CD14-positive monocyte (primary cell): ENCODE results near the gene RRP12. TPM values are rescaled to one million over a fixed set of nuclear protein-coding genes. Genes with fewer than 3 reads are reported as not detected.
A peak's percentile ranks its signal among the peaks of the same experiment; 100 is the strongest.
"Not testable (repeated sequence)": the region's sequence is repeated elsewhere in the genome, so short reads cannot be mapped to it uniquely, and the experiment has no call there.

Experiments
- DNase-seq, 3 donors: peaks; one replicate each; pipeline ENCODE4 v3.0.0-alpha.2; 2011 to 2022
- H2AFZ ChIP-seq: 2 replicates; pipeline ENCODE4 v1.6.0; 2012; ENCODE audit warnings: mild to moderate bottlenecking, low read depth, low read length, inconsistent platforms; ENCODE audit not compliant: insufficient read depth, poor library complexity, severe bottlenecking
- H3K27ac ChIP-seq, 2 donors: 1 replicate in 1 of 2; 2 replicates in 1 of 2; pipeline ENCODE4 v1.5.1; 2012 to 2013; ENCODE audit warnings: low read length in 2 of 2, control low read depth in 1 of 2, inconsistent platforms in 1 of 2, low read depth in 1 of 2, mild to moderate bottlenecking in 1 of 2
- H3K27me3 ChIP-seq, 2 donors: one replicate each; pipeline versions ENCODE4 v1.6.0 to v1.6.1; 2011 to 2013; ENCODE audit warnings: low read length in 2 of 2; ENCODE audit not compliant: control insufficient read depth in 2 of 2, insufficient read depth in 2 of 2
- H3K36me3 ChIP-seq, 2 donors: replicated peaks in 1 of 2; 1 replicate in 1 of 2; 2 replicates in 1 of 2; pipeline versions ENCODE4 v1.5.1 to v1.6.1; 2012 to 2013; ENCODE audit warnings: low read length in 2 of 2, control low read depth in 1 of 2, inconsistent platforms in 1 of 2, mild to moderate bottlenecking in 1 of 2; ENCODE audit not compliant: insufficient read depth in 2 of 2, control insufficient read depth in 1 of 2
- H3K4me1 ChIP-seq, 2 donors: 1 replicate in 1 of 2; 2 replicates in 1 of 2; pipeline versions ENCODE4 v1.5.1 to v1.6.1; 2012 to 2013; ENCODE audit warnings: low read length in 2 of 2, control low read depth in 1 of 2, inconsistent platforms in 1 of 2, mild to moderate bottlenecking in 1 of 2, moderate library complexity in 1 of 2; ENCODE audit not compliant: insufficient read depth in 2 of 2, control insufficient read depth in 1 of 2
- H3K4me2 ChIP-seq: replicated peaks from 2 replicates; pipeline ENCODE3; 2012; ENCODE audit warnings: low read length, moderate library complexity, mild to moderate bottlenecking; ENCODE audit not compliant: poor library complexity, severe bottlenecking; ENCODE audit errors: extremely low read depth
- H3K4me3 ChIP-seq, 3 experiments: fragments of 200-600 bp in 1 of 3; sonication (generic) in 1 of 3; replicated peaks in 1 of 3; 1 replicate in 2 of 3; 2 replicates in 1 of 3; pipeline ENCODE4 v1.5.1; 2011 to 2013; ENCODE audit warnings: low read length in 3 of 3, mild to moderate bottlenecking in 3 of 3, control low read depth in 2 of 3, low read depth in 2 of 3, inconsistent platforms in 1 of 3, moderate library complexity in 1 of 3
- H3K79me2 ChIP-seq: 2 replicates; pipeline ENCODE4 v1.6.0; 2012; ENCODE audit warnings: mild to moderate bottlenecking, control low read depth, inconsistent platforms, low read length, moderate library complexity; ENCODE audit not compliant: insufficient read depth
- H3K9ac ChIP-seq: 2 replicates; pipeline ENCODE4 v1.6.0; 2017; ENCODE audit warnings: low read length, mild to moderate bottlenecking; ENCODE audit not compliant: insufficient read depth, poor library complexity, severe bottlenecking
- H3K9me3 ChIP-seq, 2 donors: replicated peaks in 1 of 2; 1 replicate in 1 of 2; 2 replicates in 1 of 2; pipeline versions ENCODE4 v1.5.1 to v1.6.1; 2012 to 2013; ENCODE audit warnings: low read length in 2 of 2, control low read depth in 1 of 2; ENCODE audit not compliant: control insufficient read depth in 1 of 2, insufficient read depth in 1 of 2
- H4K20me1 ChIP-seq: 2 replicates; pipeline ENCODE4 v1.6.0; 2012; ENCODE audit warnings: mild to moderate bottlenecking, low read length, control low read depth, moderate library complexity; ENCODE audit not compliant: insufficient read depth
- H3K27ac Mint-ChIP-seq, 7 donors: one replicate each; pipeline ENCODE4 v1.8.0; 2020; ENCODE audit warnings: mild to moderate bottlenecking in 7 of 7, mixed read lengths in 7 of 7, moderate library complexity in 6 of 7, inconsistent platforms in 2 of 7
- H3K27me3 Mint-ChIP-seq, 3 donors: one replicate each; pipeline ENCODE4 v1.8.0; 2021 to 2022; ENCODE audit warnings: low read depth in 3 of 3, mild to moderate bottlenecking in 3 of 3, mixed read lengths in 3 of 3, moderate library complexity in 3 of 3, inconsistent platforms in 1 of 3
- H3K36me3 Mint-ChIP-seq, 2 donors: one replicate each; pipeline ENCODE4 v1.8.0; 2020; ENCODE audit warnings: mixed read lengths in 2 of 2, inconsistent platforms in 1 of 2, mild to moderate bottlenecking in 1 of 2
- H3K4me1 Mint-ChIP-seq: one replicate; pipeline ENCODE4 v1.8.0; 2020; ENCODE audit warnings: mild to moderate bottlenecking, mixed read lengths
- H3K4me3 Mint-ChIP-seq, 2 donors: one replicate each; pipeline ENCODE4 v1.8.0; 2020; ENCODE audit warnings: mild to moderate bottlenecking in 2 of 2, mixed read lengths in 2 of 2, moderate library complexity in 1 of 2
- H3K9me3 Mint-ChIP-seq, 7 donors: one replicate each; pipeline ENCODE4 v1.8.0; 2020 to 2022; ENCODE audit warnings: mixed read lengths in 7 of 7, mild to moderate bottlenecking in 6 of 7, moderate library complexity in 6 of 7, inconsistent platforms in 2 of 7
- WGBS: methylation state at CpG from one replicate; pipeline ENCODE4 v1.1.5; 2013; ENCODE audit warnings: missing lambda C conversion rate; ENCODE audit not compliant: insufficient coverage; 5-methylcytosine and 5-hydroxymethylcytosine counted together
- intact Hi-C, 2 donors: fragments of 100-400 bp; cut with micrococcal nuclease; formaldehyde crosslinking; loops; one replicate each; pipeline versions ENCODE4 v1.15.0 to v1.15.1; 2023
- polyA plus RNA-seq, 3 donors: library from polyadenylated mRNA; depleted of rRNA in 1 of 3; unstranded in 2 of 3; stranded (reverse) in 1 of 3; fragments of 300-500 nt in 2 of 3; fragments of >200 nt in 1 of 3; fragmentation: Illumina TruSeq in 2 of 3; gene quantifications; 1 replicate in 2 of 3; 2 replicates in 1 of 3; pipeline ENCODE4 v1.2.3, GENCODE V29; 2012 to 2021
- TF ChIP-seq, protein P1 (sequence below): fragments of 200-600 bp; IDR thresholded peaks from one replicate; pipeline ENCODE4 v1.8.0; 2022; ENCODE audit warnings: antibody characterized with exemption, mild to moderate bottlenecking

Gene RRP12
- polyA plus RNA-seq, 3 donors: 31.0 to 98.7 (median 44.3) TPM

DNA sequence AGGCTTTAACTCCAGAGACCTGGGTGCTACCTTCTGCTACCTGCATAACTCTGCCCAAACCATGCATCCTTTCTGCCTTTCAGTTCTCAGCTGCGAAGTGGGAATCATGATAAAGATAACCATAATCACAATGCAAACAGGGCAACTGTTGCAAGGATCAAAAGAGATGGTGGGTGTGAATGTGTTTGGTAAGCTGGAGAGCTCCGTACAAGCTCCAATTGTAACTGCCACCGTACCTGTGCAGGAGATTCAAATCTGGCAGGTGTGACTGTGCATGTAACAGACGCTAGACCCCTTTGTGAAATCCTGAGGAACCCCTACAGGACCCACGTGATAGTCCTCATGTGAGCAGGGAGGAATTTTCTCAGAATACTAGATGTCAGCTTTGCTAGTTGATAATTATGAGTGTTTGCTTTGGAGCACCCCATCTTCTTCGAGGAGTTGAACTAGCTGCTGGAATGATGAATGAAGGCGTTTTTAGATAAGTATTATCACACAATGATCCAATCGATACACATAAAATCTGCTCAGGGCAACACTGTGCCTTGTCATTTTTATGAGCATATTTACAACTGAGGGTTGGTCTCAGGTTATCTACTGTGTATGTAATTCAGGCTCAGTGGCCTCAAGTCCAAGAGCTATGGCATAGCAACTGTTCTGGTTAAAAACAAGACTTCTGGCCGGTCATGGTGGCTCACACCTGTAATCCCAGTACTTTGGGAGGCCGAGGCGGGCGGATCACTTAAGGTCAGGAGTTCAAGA, 51.2 kb downstream of the RRP12 start:
- Histone ChIP-seq H2AFZ (no peak overlapping the region), H3K36me3 (peaks cover 5 to 28% of the 10 kb centered on the region in 2 donors), H3K4me3 (no peak overlapping the region), H3K79me2 (peaks cover 3% of the 10 kb centered on the region), H3K27me3 (no peaks in the 10 kb centered on the region), H3K4me2 (no peak overlapping the region), H3K4me1 (peaks cover 24% of the 10 kb centered on the region in 2 donors), H3K9me3 (no peaks in the 10 kb centered on the region), H4K20me1 (no peaks in the 10 kb centered on the region), H3K9ac (no peak overlapping the region), H3K27ac (no peak overlapping the region)
- WGBS: 97% methylated on average over 3 of the region's 12 CpGs
- intact Hi-C loops: loop anchor here in 1 of 2 donors (5.0 kb wide), 1 partner anchor 33 kb away; the partner anchor contains the start of gene FRAT1
- H3K9me3 Mint-ChIP-seq: peaks cover 0 to 1% (median 0%) of the 10 kb centered on the region in 7 donors
- TF ChIP-seq, protein P1, sequence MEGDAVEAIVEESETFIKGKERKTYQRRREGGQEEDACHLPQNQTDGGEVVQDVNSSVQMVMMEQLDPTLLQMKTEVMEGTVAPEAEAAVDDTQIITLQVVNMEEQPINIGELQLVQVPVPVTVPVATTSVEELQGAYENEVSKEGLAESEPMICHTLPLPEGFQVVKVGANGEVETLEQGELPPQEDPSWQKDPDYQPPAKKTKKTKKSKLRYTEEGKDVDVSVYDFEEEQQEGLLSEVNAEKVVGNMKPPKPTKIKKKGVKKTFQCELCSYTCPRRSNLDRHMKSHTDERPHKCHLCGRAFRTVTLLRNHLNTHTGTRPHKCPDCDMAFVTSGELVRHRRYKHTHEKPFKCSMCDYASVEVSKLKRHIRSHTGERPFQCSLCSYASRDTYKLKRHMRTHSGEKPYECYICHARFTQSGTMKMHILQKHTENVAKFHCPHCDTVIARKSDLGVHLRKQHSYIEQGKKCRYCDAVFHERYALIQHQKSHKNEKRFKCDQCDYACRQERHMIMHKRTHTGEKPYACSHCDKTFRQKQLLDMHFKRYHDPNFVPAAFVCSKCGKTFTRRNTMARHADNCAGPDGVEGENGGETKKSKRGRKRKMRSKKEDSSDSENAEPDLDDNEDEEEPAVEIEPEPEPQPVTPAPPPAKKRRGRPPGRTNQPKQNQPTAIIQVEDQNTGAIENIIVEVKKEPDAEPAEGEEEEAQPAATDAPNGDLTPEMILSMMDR: no peak
- H3K4me1 Mint-ChIP-seq: peaks cover 41% of the 10 kb centered on the region
- no peak overlapping the region for H3K27ac Mint-ChIP-seq
- peaks cover 33 to 50% of the 10 kb centered on the region in 2 donors for H3K36me3 Mint-ChIP-seq
- H3K4me3 Mint-ChIP-seq: no peak overlapping the region
- peaks cover 0 to 1% (median 0%) of the 10 kb centered on the region in 3 donors for H3K27me3 Mint-ChIP-seq
- DNase-seq: no peak

DNA sequence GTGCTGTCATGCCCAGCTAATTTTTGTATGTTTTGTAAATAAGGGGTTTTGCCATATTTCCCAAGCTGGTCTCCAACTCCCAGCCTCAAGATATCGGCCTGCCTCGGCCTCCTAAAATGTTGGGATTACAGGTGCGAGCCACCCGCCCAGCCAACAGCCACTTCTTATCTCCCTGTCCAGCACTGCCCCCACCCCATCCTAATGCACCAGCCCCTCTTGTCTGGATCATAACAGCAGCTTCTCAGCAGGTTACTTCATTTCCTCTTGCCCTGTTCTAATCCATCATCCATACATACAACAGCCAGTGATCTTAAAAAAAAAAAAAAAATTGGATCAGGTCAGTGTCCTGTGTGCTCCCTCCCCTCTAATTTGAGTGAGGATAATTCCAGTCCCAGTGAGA, 53.8 kb downstream of the RRP12 start:
- Mint-ChIP-seq H3K36me3 (peaks cover 29 to 51% of the 10 kb centered on the region in 2 donors), H3K4me1 (peaks cover 31% of the 10 kb centered on the region), H3K27ac (peak overlapping the region in 3 of 7 donors; percentile 40 to 68 (median 63)), H3K4me3 (no peak overlapping the region), H3K27me3 (peaks cover 0 to 2% (median 1%) of the 10 kb centered on the region in 3 donors), H3K9me3 (peaks cover 0 to 1% (median 0%) of the 10 kb centered on the region in 7 donors)
- no peaks in the 10 kb centered on the region for H3K79me2 ChIP-seq
- no peaks in the 10 kb centered on the region for H4K20me1 ChIP-seq
- no peak overlapping the region for H2AFZ ChIP-seq
- peaks cover 0 to 10% of the 10 kb centered on the region in 2 donors for H3K4me1 ChIP-seq
- 100% methylated on average over 2 of the region's 4 CpGs for WGBS
- H3K36me3 ChIP-seq: peaks cover 5 to 28% of the 10 kb centered on the region in 2 donors
- TF ChIP-seq, protein P1: no peak
- DNase-seq: no peak
- no peaks in the 10 kb centered on the region for H3K27me3 ChIP-seq
- H3K4me2 ChIP-seq: no peak overlapping the region
- H3K4me3 ChIP-seq: no peak overlapping the region
- H3K27ac ChIP-seq: no peak overlapping the region
- no peaks in the 10 kb centered on the region for H3K9me3 ChIP-seq
- intact Hi-C loops: no loop called here
- no peak overlapping the region for H3K9ac ChIP-seq

DNA sequence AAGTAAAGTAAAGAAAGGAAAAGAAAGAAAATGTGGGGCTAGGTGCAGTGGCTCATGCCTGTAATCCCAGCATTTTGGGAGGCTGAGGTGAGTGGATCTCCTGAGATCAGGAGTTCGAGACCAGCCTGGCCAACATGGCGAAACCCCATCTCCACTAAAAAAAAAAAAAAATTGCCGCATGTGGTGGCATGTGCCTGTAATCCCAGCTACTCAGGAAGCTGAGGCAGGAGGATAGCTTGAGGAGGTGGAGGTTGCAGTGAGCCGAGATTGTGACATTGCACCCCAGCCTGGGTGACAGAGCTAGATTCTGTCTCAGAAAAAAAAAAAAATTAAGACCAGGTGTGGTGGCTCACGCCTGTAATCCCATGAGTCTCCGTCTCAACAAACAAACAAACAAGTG, 57.5 kb downstream of the RRP12 start:
- H3K27me3 Mint-ChIP-seq, H3K9me3 Mint-ChIP-seq, H3K9me3 ChIP-seq, H3K9ac ChIP-seq, DNase-seq, H3K4me2 ChIP-seq, H3K27me3 ChIP-seq, H2AFZ ChIP-seq, H3K4me3 ChIP-seq, H3K79me2 ChIP-seq, H3K36me3 ChIP-seq, H4K20me1 ChIP-seq, H3K4me3 Mint-ChIP-seq, H3K4me1 ChIP-seq, H3K27ac ChIP-seq: not testable (repeated sequence)
- 80% methylated on average over 3 of the region's 6 CpGs for WGBS
- peaks cover 6 to 15% of the 10 kb centered on the region in 2 donors for H3K36me3 Mint-ChIP-seq
- peaks cover 30% of the 10 kb centered on the region for H3K4me1 Mint-ChIP-seq
- intact Hi-C loops: loop anchor here in 1 of 2 donors (5.0 kb wide), 1 partner anchor 44 kb away; no protein-coding TSS in a partner anchor
- peak overlapping the region in 2 of 7 donors; percentile 18 to 49 for H3K27ac Mint-ChIP-seq
